HG03439 (cell line): ENCODE data around the gene ST3GAL6.

Experiments
- ATAC-seq: cut with Tn5 transposase; IDR thresholded peaks from one replicate; pipeline ENCODE4 v1.9.1; 2021; ENCODE audit warnings: mild to moderate bottlenecking, moderate library complexity; ENCODE audit not compliant: unreplicated experiment

The ST3GAL6 gene

GRCh38 chr3:98775459-98776139 is 12.5 kb downstream of the ST3GAL6 start:
- no peak for ATAC-seq

GRCh38 chr3:98776140-98776493 is 13.0 kb downstream of the ST3GAL6 start:
- no peak for ATAC-seq

- ATAC-seq: no peak
Measured at GRCh38 chr3:98777286-98777685, 14.1 kb downstream of the ST3GAL6 start.

- no peak for ATAC-seq
Measured at GRCh38 chr3:98777801-98778220, 14.7 kb downstream of the ST3GAL6 start.

GRCh38 chr3:98778383-98778782 is 15.2 kb downstream of the ST3GAL6 start:
- ATAC-seq: no peak

- no peak for ATAC-seq
Measured at GRCh38 chr3:98778852-98779413, 15.8 kb downstream of the ST3GAL6 start.

GRCh38 chr3:98779541-98780335 is 16.6 kb downstream of the ST3GAL6 start:
- no peak for ATAC-seq

GRCh38 chr3:98780343-98780742 is 17.2 kb downstream of the ST3GAL6 start:
- ATAC-seq: no peak

GRCh38 chr3:98782824-98783500 is 19.8 kb downstream of the ST3GAL6 start:
- ATAC-seq: no peak

GRCh38 chr3:98784042-98784441 is 20.9 kb downstream of the ST3GAL6 start:
- no peak for ATAC-seq

GRCh38 chr3:98784666-98785600 is 21.8 kb downstream of the ST3GAL6 start:
- no peak for ATAC-seq

GRCh38 chr3:98786364-98787006 is 23.3 kb downstream of the ST3GAL6 start:
- no peak for ATAC-seq

- no peak for ATAC-seq
Measured at GRCh38 chr3:98787181-98787580, 24.0 kb downstream of the ST3GAL6 start.

- no peak for ATAC-seq
Measured at GRCh38 chr3:98788651-98789050, 25.5 kb downstream of the ST3GAL6 start.

GRCh38 chr3:98791341-98792325 is 28.5 kb downstream of the ST3GAL6 start:
- no peak for ATAC-seq

- no peak for ATAC-seq
Measured at GRCh38 chr3:98793971-98794370, 30.8 kb downstream of the ST3GAL6 start.

- no peak for ATAC-seq
Measured at GRCh38 chr3:98796334-98796733, 33.2 kb downstream of the ST3GAL6 start.

- ATAC-seq: no peak
Measured at GRCh38 chr3:98797905-98798304, 34.8 kb downstream of the ST3GAL6 start.

GRCh38 chr3:98798820-98799219 is 35.7 kb downstream of the ST3GAL6 start:
- no peak for ATAC-seq
